IMR-90 (cell line): ENCODE results near the gene SLFN12L. TPM values are rescaled to one million over a fixed set of nuclear protein-coding genes. Genes with fewer than 3 reads are reported as not detected.

Experiments used
- ATAC-seq: fragments of 200-7000 bp; cut with Tn5 transposase; 2 replicates; pipeline ENCODE4 v1.9.1; 2020; ENCODE audit warnings: low read depth, mild to moderate bottlenecking, moderate library complexity
- BruUV-seq: library from RNA; stranded (reverse); fragments of 400-500 nt; replicated peaks from 2 replicates; lab custom pipeline; 2021; lab: Mats Ljungman, UMichigan
- CTCF ChIA-PET: fragments of 300-600 bp; formaldehyde crosslinking; extraction: SDS; loops from one replicate; lab custom pipeline; 2021; ENCODE audit warnings: antibody characterized with exemption; lab: Yijun Ruan, JAX
- POLR2A ChIA-PET: fragments of 300-600 bp; sonication (Branson Sonifier 250); formaldehyde crosslinking; loops from one replicate; lab custom pipeline; 2022; ENCODE audit warnings: antibody characterized with exemption; ENCODE audit not compliant: unreplicated experiment; lab: Charles Lee
- DNase-seq: peaks from one replicate; pipeline ENCODE4 v3.0.0; 2013
- H2AFZ ChIP-seq: replicated peaks from 2 replicates; pipeline ENCODE3; 2013; ENCODE audit warnings: low read length, mild to moderate bottlenecking; ENCODE audit not compliant: poor library complexity
- H2AK5ac ChIP-seq: 2 replicates; pipeline ENCODE4 v1.6.1; 2013; ENCODE audit warnings: low read depth, low read length, inconsistent platforms
- H2AK9ac ChIP-seq: replicated peaks from 2 replicates; pipeline ENCODE3; 2013; ENCODE audit warnings: mild to moderate bottlenecking, low read depth, low read length, moderate library complexity; ENCODE audit not compliant: poor library complexity
- H2BK120ac ChIP-seq: 2 replicates; pipeline ENCODE4 v1.6.1; 2013; ENCODE audit warnings: low read depth, low read length, inconsistent platforms
- H2BK15ac ChIP-seq: 3 replicates; pipeline ENCODE4 v1.6.1; 2013; ENCODE audit warnings: low read depth, low read length, inconsistent platforms
- H2BK20ac ChIP-seq: 2 replicates; pipeline ENCODE4 v1.6.1; 2013; ENCODE audit warnings: low read depth, mild to moderate bottlenecking, inconsistent platforms, low read length, moderate library complexity
- H2BK5ac ChIP-seq: 2 replicates; pipeline ENCODE4 v1.6.1; 2013; ENCODE audit warnings: mild to moderate bottlenecking, low read depth, low read length, inconsistent platforms; ENCODE audit not compliant: poor library complexity, severe bottlenecking
- H3K14ac ChIP-seq: replicated peaks from 2 replicates; pipeline ENCODE4 v1.6.1; 2013; ENCODE audit warnings: low read depth, low read length, inconsistent platforms
- H3K18ac ChIP-seq: 2 replicates; pipeline ENCODE4 v1.6.1; 2013; ENCODE audit warnings: low read depth, low read length, control low read depth
- H3K23ac ChIP-seq: 2 replicates; pipeline ENCODE4 v1.6.1; 2013; ENCODE audit warnings: low read depth, low read length, inconsistent platforms
- H3K27ac ChIP-seq: 2 replicates; pipeline ENCODE4 v1.5.1; 2013; ENCODE audit warnings: mild to moderate bottlenecking, control low read depth, low read length; ENCODE audit not compliant: insufficient read depth
- H3K27me3 ChIP-seq: 2 replicates; pipeline ENCODE4 v1.6.1; 2013; ENCODE audit warnings: low read length; ENCODE audit not compliant: control insufficient read depth, insufficient read depth
- H3K36me3 ChIP-seq: 2 replicates; pipeline ENCODE4 v1.6.1; 2013; ENCODE audit warnings: low read length, mixed read lengths; ENCODE audit not compliant: control insufficient read depth, insufficient read depth
- H3K4ac ChIP-seq: 2 replicates; pipeline ENCODE4 v1.6.1; 2013; ENCODE audit warnings: low read depth, low read length, inconsistent platforms
- H3K4me1 ChIP-seq: 2 replicates; pipeline ENCODE4 v1.6.1; 2013; ENCODE audit warnings: low read length, mixed read lengths; ENCODE audit not compliant: control insufficient read depth, insufficient read depth
- H3K4me2 ChIP-seq: 2 replicates; pipeline ENCODE4 v1.6.1; 2013; ENCODE audit warnings: low read depth, mild to moderate bottlenecking, control low read depth, low read length, moderate library complexity
- H3K4me3 ChIP-seq: 2 replicates; pipeline ENCODE4 v1.5.1; 2013; ENCODE audit warnings: low read depth, mild to moderate bottlenecking, control low read depth, low read length, moderate library complexity; ENCODE audit not compliant: insufficient read depth
- H3K56ac ChIP-seq: 2 replicates; pipeline ENCODE4 v1.6.1; 2013; ENCODE audit warnings: low read length, inconsistent platforms; ENCODE audit not compliant: insufficient read depth; ENCODE audit errors: extremely low read depth
- H3K79me1 ChIP-seq, 2 experiments: 2 replicates each; pipeline ENCODE4 v1.6.1; 2013; ENCODE audit warnings: low read length in 2 of 2, inconsistent platforms in 1 of 2, low read depth in 1 of 2
- H3K9ac ChIP-seq: 2 replicates; pipeline ENCODE4 v1.6.1; 2013; ENCODE audit warnings: low read depth, low read length, control low read depth
- H3K9me1 ChIP-seq: 2 replicates; pipeline ENCODE4 v1.6.1; 2013; ENCODE audit warnings: low read length, inconsistent platforms; ENCODE audit not compliant: insufficient read depth
- H3K9me3 ChIP-seq: 2 replicates; pipeline ENCODE4 v1.6.1; 2013; ENCODE audit warnings: low read length; ENCODE audit not compliant: control insufficient read depth, insufficient read depth
- H4K20me1 ChIP-seq: 2 replicates; pipeline ENCODE4 v1.6.1; 2013; ENCODE audit warnings: low read length, inconsistent platforms; ENCODE audit not compliant: insufficient read depth
- H4K5ac ChIP-seq: 2 replicates; pipeline ENCODE4 v1.6.1; 2013; ENCODE audit warnings: mild to moderate bottlenecking, low read depth, low read length, control low read depth
- H4K8ac ChIP-seq, 2 experiments: 2 replicates each; pipeline ENCODE4 v1.6.1; 2013; ENCODE audit warnings: low read depth in 2 of 2, low read length in 2 of 2, control low read depth in 1 of 2, inconsistent platforms in 1 of 2
- H4K91ac ChIP-seq: 2 replicates; pipeline ENCODE4 v1.6.1; 2013; ENCODE audit warnings: low read depth, low read length, inconsistent platforms; ENCODE audit not compliant: insufficient read depth
- BHLHE40 ChIP-seq: fragments of 150-350 bp; IDR thresholded peaks from 2 replicates; pipeline ENCODE4 v1.6.1; 2016; ENCODE audit warnings: mild to moderate bottlenecking, low read depth, low read length
- CEBPB ChIP-seq: IDR thresholded peaks from 2 replicates; pipeline ENCODE4 v1.6.1; 2012; ENCODE audit warnings: low read depth, low read length, improper control_type of control experiment
- CHD1 ChIP-seq: IDR thresholded peaks from 2 replicates; pipeline ENCODE4 v1.6.1; 2012; ENCODE audit warnings: low read depth, low read length, improper control_type of control experiment
- CTCF ChIP-seq: conservative IDR thresholded peaks from 2 replicates; pipeline ENCODE4 v1.5.1; 2012; ENCODE audit warnings: mild to moderate bottlenecking, low read depth, low read length, improper control_type of control experiment
- ELK1 ChIP-seq: fragments of 150-350 bp; IDR thresholded peaks from 2 replicates; pipeline ENCODE4 v1.6.1; 2016; ENCODE audit warnings: low read depth, mild to moderate bottlenecking, low read length, moderate library complexity, borderline replicate concordance
- FOS ChIP-seq: fragments of 150-350 bp; IDR thresholded peaks from 2 replicates; pipeline ENCODE4 v1.6.1; 2016; ENCODE audit warnings: low read depth, low read length
- MAFK ChIP-seq: IDR thresholded peaks from 2 replicates; pipeline ENCODE4 v1.6.1; 2012; ENCODE audit warnings: low read depth, low read length, improper control_type of control experiment
- MAZ ChIP-seq: IDR thresholded peaks from 2 replicates; pipeline ENCODE4 v1.6.1; 2012; ENCODE audit warnings: low read depth, mild to moderate bottlenecking, low read length, improper control_type of control experiment, moderate library complexity, borderline replicate concordance
- MXI1 ChIP-seq: IDR thresholded peaks from 2 replicates; pipeline ENCODE4 v1.6.1; 2012; ENCODE audit warnings: low read depth, mild to moderate bottlenecking, low read length, moderate library complexity, borderline replicate concordance
- NFE2L2 ChIP-seq: fragments of 150-350 bp; IDR thresholded peaks from 2 replicates; pipeline ENCODE4 v1.6.1; 2016; ENCODE audit warnings: low read depth, mild to moderate bottlenecking, low read length
- POLR2A ChIP-seq: IDR thresholded peaks from 2 replicates; pipeline ENCODE4 v1.6.1; 2012; ENCODE audit warnings: mild to moderate bottlenecking, low read depth, low read length
- RAD21 ChIP-seq: IDR thresholded peaks from 2 replicates; pipeline ENCODE4 v1.6.1; 2012; ENCODE audit warnings: low read length, improper control_type of control experiment
- RCOR1 ChIP-seq: IDR thresholded peaks from 2 replicates; pipeline ENCODE4 v1.6.1; 2012; ENCODE audit warnings: mild to moderate bottlenecking, low read length, improper control_type of control experiment; ENCODE audit not compliant: insufficient replicate concordance
- RFX5 ChIP-seq: IDR thresholded peaks from 2 replicates; pipeline ENCODE4 v1.8.0; 2012; ENCODE audit warnings: low read depth, mild to moderate bottlenecking, low read length, moderate library complexity
- SMC3 ChIP-seq: fragments of 150-350 bp; IDR thresholded peaks from 2 replicates; pipeline ENCODE4 v1.6.1; 2016; ENCODE audit warnings: low read depth, mild to moderate bottlenecking, antibody characterized with exemption, low read length, moderate library complexity
- WGBS, 2 experiments: methylation state at CpG; one replicate each; pipeline versions ENCODE4 v1.1.5 to v1.1.7; 2013; ENCODE audit warnings: missing lambda C conversion rate in 2 of 2; ENCODE audit not compliant: insufficient read length in 1 of 2; ENCODE audit errors: extremely low coverage in 2 of 2; 5-methylcytosine and 5-hydroxymethylcytosine counted together
- dilution Hi-C: fragments of 300-500 bp; cut with HindIII; formaldehyde crosslinking; loops from one replicate; pipeline ENCODE4 v1.14.3; 2018; ENCODE audit warnings: low sequenced_read_pairs; ENCODE audit not compliant: unreplicated experiment
- in situ Hi-C: fragments of 300-500 bp; cut with MboI; formaldehyde crosslinking; loops from 3 replicates; pipeline ENCODE4 v1.14.3; 2019; ENCODE audit warnings: low sequenced_read_pairs, inconsistent platforms, mixed read lengths
- intact Hi-C: fragments of 100-400 bp; cut with micrococcal nuclease; formaldehyde crosslinking; loops from 2 replicates; pipeline ENCODE4 v1.10.0; 2022
- polyA plus RNA-seq, 3 experiments: library from polyadenylated mRNA; depleted of rRNA; stranded (reverse); fragments of >200 nt; gene quantifications; 2 replicates each; pipeline ENCODE4 v1.2.3, GENCODE V29; 2012; ENCODE audit warnings: low replicate concordance in 1 of 3
- total RNA-seq: library from RNA; depleted of rRNA; stranded (reverse); fragments of >200 nt; gene quantifications from 2 replicates; pipeline ENCODE4 v1.2.3, GENCODE V29; 2012

The SLFN12L gene
- total and polyA plus RNA-seq, 2 of the 4 experiments (the other 2 are of a cell fraction) = 0.18 TPM; not detected in 1

- Histone ChIP-seq H3K9ac (peak overlapping the region; percentile 66; the same call in 1 of the 2 replicates), H3K4ac (peak overlapping the region; percentile 53; the same call in 1 of the 2 replicates), H2AK5ac (peak overlapping the region; percentile 65; the same call in 1 of the 2 replicates), H3K36me3 (peaks cover 2% of the 10 kb centered on the region; the same call in 1 of the 2 replicates), H3K4me2 (peak overlapping the region; percentile 84), H4K91ac (no peak overlapping the region), H4K8ac (peak overlapping the region; percentile 47 to 87), H3K9me3 (no peaks in the 10 kb centered on the region), H3K4me3 (peak overlapping the region; percentile 67), H3K27ac (no peak overlapping the region), H3K56ac (peak overlapping the region; percentile 40; the same call in 1 of the 2 replicates), H2BK20ac (no peak overlapping the region), H3K4me1 (peaks cover 2% of the 10 kb centered on the region; the same call in 1 of the 2 replicates), H3K27me3 (peaks cover 2% of the 10 kb centered on the region), H3K9me1 (peaks cover 3% of the 10 kb centered on the region; the same call in 1 of the 2 replicates), H2AK9ac (no peak overlapping the region), H4K5ac (no peak overlapping the region), H2AFZ (peak overlapping the region; percentile 79), H2BK15ac (no peak overlapping the region), H3K79me1 (peaks cover 20 to 29% of the 10 kb centered on the region in 2 experiments), H3K23ac (no peak overlapping the region; the same call in 1 of the 2 replicates), H3K18ac (no peak overlapping the region), H4K20me1 (no peaks in the 10 kb centered on the region), H2BK120ac (no peak overlapping the region), H3K14ac (peak overlapping the region; percentile 74; the same call in 1 of the 2 replicates), H2BK5ac (no peak overlapping the region)
- DNase-seq = peak; percentile 62
- TF ChIP-seq SMC3 (no peak), RFX5 (no peak), CEBPB (peak; percentile 59), CTCF (no peak), CHD1 (no peak), RAD21 (no peak), POLR2A (no peak), MXI1 (0 out of 2 replicates have a peak, but pooled peaks have one; percentile 39), FOS (no peak), RCOR1 (no peak), MAFK (no peak), ELK1 (no peak), MAZ (no peak), NFE2L2 (no peak), BHLHE40 (peak; percentile 81)
- no TSS peak for BruUV-seq
- dilution Hi-C loops (no loop called here), in situ Hi-C loops (no loop called here), intact Hi-C loops (loop anchor here (1.0 kb wide), 1 partner anchor 10 kb away; the partner anchor contains the start of gene PEX12)
- 0% methylated on average over 5 of the region's 15 CpGs; no CpG with 5 or more reads in 1 of the 2 experiments for WGBS, 2 experiments
- ChIA-PET CTCF (no interaction called here), POLR2A (interaction anchor here (0.6 to 1.0 kb wide), 2 partner anchors 10 to 181 kb away, joined by 4 to 6 read pairs; partner anchors contain the start of gene PEX12)
- ATAC-seq = peak; percentile 41; the same call in 1 of the 2 replicates
Measured at GRCh38 chr17:35568561-35568960, 31.1 kb upstream of the SLFN12L start.
